ENCODE measurements around the gene TRIM24. TPM values are rescaled to one million over a fixed set of nuclear protein-coding genes. Genes with fewer than 3 reads are reported as not detected.

The TRIM24 gene
- total RNA-seq, 1 experiment from 2014 or later: 28.4 TPM

DNA sequence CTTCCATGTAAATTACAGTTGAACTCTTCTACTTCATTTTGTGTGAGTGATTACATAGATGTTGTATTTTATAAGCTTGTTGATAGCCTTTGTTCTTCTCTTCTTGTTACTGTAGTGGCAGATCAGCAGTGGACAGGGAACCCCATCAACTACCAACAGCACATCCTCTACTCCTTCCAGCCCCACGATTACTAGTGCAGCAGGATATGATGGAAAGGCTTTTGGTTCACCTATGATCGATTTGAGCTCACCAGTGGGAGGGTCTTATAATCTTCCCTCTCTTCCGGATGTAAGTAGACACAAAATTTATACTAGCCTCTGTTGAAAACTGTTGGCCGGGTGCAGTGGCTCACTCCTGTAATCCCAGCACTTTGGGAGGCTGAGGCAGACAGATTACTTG is 110.7 kb downstream of the TRIM24 start:
- in situ Hi-C loops (cut with HindIII; ENCODE audit: low pct_unique_long_range_greater_than_20kb, low sequenced_read_pairs): no loop called here
- ChIA-PET CTCF (no interaction called here), POLR2A (no interaction called here)
- no peaks in the 10 kb centered on the region for H3K27me3 ChIP-seq (ENCODE audit: control insufficient read depth, insufficient read depth, low read length)
- DNase-seq (ENCODE audit: low read depth, low spot score) (no peak), ATAC-seq (no peak)
- intact Hi-C loops (cut with micrococcal nuclease; ENCODE audit: unreplicated experiment): no loop called here
- peaks cover 17% of the 10 kb centered on the region for H3K9me3 ChIP-seq (ENCODE audit: control insufficient read depth, insufficient read depth, low read depth, low read length)
- no TSS peak for BruUV-seq (replicated peaks)
- no peak overlapping the region for H3K27ac ChIP-seq (ENCODE audit: low read length)
- no peaks in the 10 kb centered on the region for H3K4me1 ChIP-seq (ENCODE audit: control insufficient read depth, insufficient read depth, low read length)
- peaks cover 21% of the 10 kb centered on the region for H3K36me3 ChIP-seq (ENCODE audit: control insufficient read depth, insufficient read depth, low read length)
- H3K4me3 ChIP-seq (ENCODE audit: low read depth in 2 of 2, low read length in 2 of 2): no peak overlapping the region
- TF ChIP-seq TCF7L2 (IDR thresholded peaks at IDR 0.05; ENCODE audit: low read depth, low read length): no peak
- no peak for TF ChIP-seq POLR2AphosphoS5 (IDR thresholded peaks at IDR 0.05; ENCODE audit: low read depth, low read length)
- no peak for TF ChIP-seq REST (IDR thresholded peaks at IDR 0.05; ENCODE audit: insufficient read depth in 1 of 2, low read depth in 2 of 2, low read length in 1 of 2)
- TF ChIP-seq SIN3A (IDR thresholded peaks at IDR 0.05; ENCODE audit: borderline replicate concordance, insufficient read depth, low read depth, low read length): no peak
- TF ChIP-seq CTCF (IDR thresholded peaks at IDR 0.05): no peak

GRCh38 chr7:138573741-138574140 is 113.7 kb downstream of the TRIM24 start:
- peaks cover 21% of the 10 kb centered on the region for H3K36me3 ChIP-seq (ENCODE audit: control insufficient read depth, insufficient read depth, low read length)
- in situ Hi-C loops (cut with HindIII; ENCODE audit: low pct_unique_long_range_greater_than_20kb, low sequenced_read_pairs): no loop called here
- H3K4me1 ChIP-seq (ENCODE audit: control insufficient read depth, insufficient read depth, low read length): no peaks in the 10 kb centered on the region
- H3K4me3 ChIP-seq (ENCODE audit: low read depth in 2 of 2, low read length in 2 of 2): no peak overlapping the region
- no peaks in the 10 kb centered on the region for H3K27me3 ChIP-seq (ENCODE audit: control insufficient read depth, insufficient read depth, low read length)
- no peak overlapping the region for H3K27ac ChIP-seq (ENCODE audit: low read length)
- TF ChIP-seq SIN3A (IDR thresholded peaks at IDR 0.05; ENCODE audit: borderline replicate concordance, insufficient read depth, low read depth, low read length) (no peak), CTCF (IDR thresholded peaks at IDR 0.05) (no peak), POLR2AphosphoS5 (IDR thresholded peaks at IDR 0.05; ENCODE audit: low read depth, low read length) (no peak), REST (IDR thresholded peaks at IDR 0.05; ENCODE audit: insufficient read depth in 1 of 2, low read depth in 2 of 2, low read length in 1 of 2) (no peak), TCF7L2 (IDR thresholded peaks at IDR 0.05; ENCODE audit: low read depth, low read length) (no peak)
- no TSS peak for BruUV-seq (replicated peaks)
- CTCF ChIA-PET: no interaction called here
- no peak for ATAC-seq
- DNase-seq (ENCODE audit: low read depth, low spot score): no peak
- POLR2A ChIA-PET: no interaction called here
- H3K9me3 ChIP-seq (ENCODE audit: control insufficient read depth, insufficient read depth, low read depth, low read length): no peaks in the 10 kb centered on the region
- intact Hi-C loops (cut with micrococcal nuclease; ENCODE audit: unreplicated experiment): no loop called here

All from Panc1 (cell line).